ENCODE results near the gene PCDHGB1. TPM values are rescaled to one million over a fixed set of nuclear protein-coding genes. Genes with fewer than 3 reads are reported as not detected.
A peak's percentile ranks its signal among the peaks of the same experiment; 100 is the strongest.
"Not testable (repeated sequence)": the region's sequence is repeated elsewhere in the genome, so short reads cannot be mapped to it uniquely, and the experiment has no call there.

PCDHGB1 gene
- total RNA-seq, 1 donor from 2014 or later, result 1.1 TPM

- H3K27me3 Mint-ChIP-seq, result no peaks in the 10 kb centered on the region
- H3K4me1 Mint-ChIP-seq (ENCODE audit: unreplicated experiment), result no peaks in the 10 kb centered on the region
- DNase-seq (ENCODE audit: extremely low spot score, unreplicated experiment), result no peak
- TF ChIP-seq CTCF (conservative IDR thresholded peaks at IDR 0.05), result no peak
- peaks cover 3% of the 10 kb centered on the region for H3K36me3 Mint-ChIP-seq
- H3K27ac Mint-ChIP-seq, result no peak within 1 kb of the TSS
- H3K9me3 Mint-ChIP-seq, result peaks cover 4% of the 10 kb centered on the region
- no peak within 1 kb of the TSS for H3K4me3 Mint-ChIP-seq
Measured at GRCh38 chr5:141373673-141374317, 23.9 kb downstream of the PCDHGB1 start, which contains the start of gene PCDHGA6. Gene PCDHGA6 (plus strand): TSS chr5:141373891. CDS start chr5:141374084, 193 bp downstream.

- Mint-ChIP-seq H3K4me1 (ENCODE audit: unreplicated experiment) (no peaks in the 10 kb centered on the region), H3K36me3 (peaks cover 3% of the 10 kb centered on the region), H3K27ac (no peak overlapping the region), H3K9me3 (peaks cover 4% of the 10 kb centered on the region), H3K4me3 (no peak overlapping the region), H3K27me3 (no peaks in the 10 kb centered on the region)
- DNase-seq (ENCODE audit: extremely low spot score, unreplicated experiment), result no peak
- no peak for TF ChIP-seq CTCF (conservative IDR thresholded peaks at IDR 0.05)
Measured at GRCh38 chr5:141374627-141375026, 24.7 kb downstream of the PCDHGB1 start.

GRCh38 chr5:141375444-141376155 lies 25.7 kb downstream of the PCDHGB1 start:
- H3K9me3 Mint-ChIP-seq; H3K4me3 Mint-ChIP-seq; H3K36me3 Mint-ChIP-seq; H3K4me1 Mint-ChIP-seq (ENCODE audit: unreplicated experiment); H3K27ac Mint-ChIP-seq; DNase-seq (ENCODE audit: extremely low spot score, unreplicated experiment); H3K27me3 Mint-ChIP-seq: not testable (repeated sequence)

- Mint-ChIP-seq H3K4me3 (no peak within 1 kb of the TSS), H3K4me1 (ENCODE audit: unreplicated experiment) (no peaks in the 10 kb centered on the region), H3K9me3 (no peaks in the 10 kb centered on the region), H3K36me3 (no peaks in the 10 kb centered on the region), H3K27me3 (no peaks in the 10 kb centered on the region), H3K27ac (no peak within 1 kb of the TSS)
- no peak for TF ChIP-seq CTCF (conservative IDR thresholded peaks at IDR 0.05)
- DNase-seq (ENCODE audit: extremely low spot score, unreplicated experiment), result peak; percentile 60
Measured at GRCh38 chr5:141382469-141383294, 32.8 kb downstream of the PCDHGB1 start, which contains the start of gene PCDHGA7. Gene PCDHGA7 (plus strand): TSS chr5:141382742. CDS start chr5:141382900, 158 bp downstream.

GRCh38 chr5:141383345-141383744 lies 33.4 kb downstream of the PCDHGB1 start:
- no peaks in the 10 kb centered on the region for H3K4me1 Mint-ChIP-seq (ENCODE audit: unreplicated experiment)
- no peak for DNase-seq (ENCODE audit: extremely low spot score, unreplicated experiment)
- H3K4me3 Mint-ChIP-seq, result no peak overlapping the region
- no peak overlapping the region for H3K27ac Mint-ChIP-seq
- no peak for TF ChIP-seq CTCF (conservative IDR thresholded peaks at IDR 0.05)
- H3K27me3 Mint-ChIP-seq, result no peaks in the 10 kb centered on the region
- peaks cover 1% of the 10 kb centered on the region for H3K36me3 Mint-ChIP-seq
- H3K9me3 Mint-ChIP-seq, result no peaks in the 10 kb centered on the region

All from type B pancreatic cell (in vitro differentiated cells).